DMS114 treated with DMSO at 0.1 percent for 48 hours (cell line): ENCODE measurements around the gene MORC4.
A peak's percentile ranks its signal among the peaks of the same experiment; 100 is the strongest.
"Not testable (repeated sequence)": the region's sequence is repeated elsewhere in the genome, so short reads cannot be mapped to it uniquely, and the experiment has no call there.

Experiments used
- DNase-seq: peaks from one replicate; lab custom pipeline; 2025; ENCODE audit not compliant: unreplicated experiment; lab: John Stamatoyannopoulos, UW

Gene MORC4

GRCh38 chrX:107000013-107000515 lies at the start of gene MORC4:
Gene MORC4 (minus strand): TSS chrX:107000212. CDS start chrX:106999969, 243 bp downstream.
- peak; percentile 60 for DNase-seq

- DNase-seq, result no peak
Observed at GRCh38 chrX:107047622-107048021, 47.6 kb upstream of the MORC4 start.

- no peak for DNase-seq
Observed at GRCh38 chrX:107029752-107030151, 29.7 kb upstream of the MORC4 start.

GRCh38 chrX:107025545-107025944 lies 25.5 kb upstream of the MORC4 start:
- DNase-seq, result peak; percentile 27

GRCh38 chrX:107014936-107015335 lies 14.9 kb upstream of the MORC4 start:
- DNase-seq, result no peak

- DNase-seq, result no peak
Observed at GRCh38 chrX:107008034-107008433, 8.0 kb upstream of the MORC4 start.

GRCh38 chrX:106999002-106999975 lies 723 bp downstream of the MORC4 start:
- DNase-seq, result peak; percentile 30

GRCh38 chrX:106997611-106998010 lies 2.4 kb downstream of the MORC4 start:
- DNase-seq, result no peak

- DNase-seq, result no peak
Observed at GRCh38 chrX:106995678-106996077, 4.3 kb downstream of the MORC4 start.

GRCh38 chrX:106987488-106987887 lies 12.5 kb downstream of the MORC4 start:
- DNase-seq, result no peak

- DNase-seq, result no peak
Observed at GRCh38 chrX:106980952-106981626, 18.9 kb downstream of the MORC4 start.

- DNase-seq, result no peak
Observed at GRCh38 chrX:106976416-106976815, 23.6 kb downstream of the MORC4 start.

GRCh38 chrX:106973433-106974149 lies 26.4 kb downstream of the MORC4 start:
- DNase-seq, result no peak

- no peak for DNase-seq
Observed at GRCh38 chrX:106972896-106973295, 27.1 kb downstream of the MORC4 start.

GRCh38 chrX:106966547-106966946 lies 33.5 kb downstream of the MORC4 start:
- DNase-seq, result not testable (repeated sequence)

- DNase-seq, result no peak
Observed at GRCh38 chrX:106964290-106964689, 35.7 kb downstream of the MORC4 start.

- no peak for DNase-seq
Observed at GRCh38 chrX:106963111-106963510, 36.9 kb downstream of the MORC4 start.

GRCh38 chrX:106959901-106960300 lies 40.1 kb downstream of the MORC4 start:
- DNase-seq, result peak; percentile 25

- DNase-seq, result no peak
Observed at GRCh38 chrX:106957856-106958255, 42.2 kb downstream of the MORC4 start.

GRCh38 chrX:106955004-106955772 lies 44.8 kb downstream of the MORC4 start:
- no peak for DNase-seq
